T follicular helper cell (primary cell): Measurements from ENCODE around the gene S100A8.
"Not testable (repeated sequence)": the region's sequence is repeated elsewhere in the genome, so short reads cannot be mapped to it uniquely, and the experiment has no call there.

ENCODE experiments used
- DNase-seq: peaks from one replicate; pipeline ENCODE4 v3.0.0-alpha.2; 2020; ENCODE audit warnings: low read depth

The S100A8 gene

DNA sequence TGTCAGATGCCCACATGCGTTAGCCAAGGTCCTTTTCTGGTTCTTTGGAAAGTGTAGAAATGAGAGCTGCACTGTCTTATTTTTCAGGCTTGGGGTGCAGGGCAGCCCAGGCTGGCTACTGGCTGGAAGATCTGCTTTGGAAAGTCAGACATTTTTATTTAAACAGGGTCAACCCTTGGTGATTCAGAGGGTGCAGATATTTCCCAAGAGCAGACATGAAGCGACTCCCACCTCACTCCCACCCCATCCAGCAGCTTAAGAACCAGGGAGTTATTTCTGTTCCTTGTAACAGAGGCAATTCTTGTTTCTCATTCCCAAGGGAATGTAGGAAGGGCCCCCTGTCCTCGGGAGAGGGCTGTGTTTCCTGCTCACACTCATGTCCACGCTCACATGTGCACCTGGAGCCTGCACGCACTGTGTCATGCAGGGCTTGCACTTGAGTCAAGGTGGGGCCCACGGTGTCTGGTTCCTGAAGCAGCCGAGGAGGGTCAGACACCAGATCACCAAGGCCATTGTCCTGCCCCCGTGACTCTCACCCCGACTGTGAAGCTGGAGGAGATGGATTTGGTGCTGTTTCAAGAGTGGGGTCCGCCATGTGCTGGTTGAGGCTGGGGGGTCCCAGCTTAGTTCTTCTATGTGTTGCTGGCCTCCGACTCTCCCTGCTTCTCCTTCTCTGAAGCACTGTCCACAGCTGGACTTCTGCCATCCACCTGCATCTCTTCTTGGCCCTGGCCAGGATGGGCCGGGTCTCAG lies 26.4 kb upstream of the S100A8 start:
- no peak for DNase-seq

GRCh38 chr1:153415850-153416570 lies 25.1 kb upstream of the S100A8 start, which contains the start of gene S100A7A:
Gene S100A7A (plus strand): TSS chr1:153416520. CDS start chr1:153418083, 1,563 bp downstream.
- DNase-seq: no peak

GRCh38 chr1:153413961-153414360 lies 23.1 kb upstream of the S100A8 start:
- DNase-seq: not testable (repeated sequence)

GRCh38 chr1:153407274-153407673 lies 16.4 kb upstream of the S100A8 start:
- DNase-seq: not testable (repeated sequence)

DNA sequence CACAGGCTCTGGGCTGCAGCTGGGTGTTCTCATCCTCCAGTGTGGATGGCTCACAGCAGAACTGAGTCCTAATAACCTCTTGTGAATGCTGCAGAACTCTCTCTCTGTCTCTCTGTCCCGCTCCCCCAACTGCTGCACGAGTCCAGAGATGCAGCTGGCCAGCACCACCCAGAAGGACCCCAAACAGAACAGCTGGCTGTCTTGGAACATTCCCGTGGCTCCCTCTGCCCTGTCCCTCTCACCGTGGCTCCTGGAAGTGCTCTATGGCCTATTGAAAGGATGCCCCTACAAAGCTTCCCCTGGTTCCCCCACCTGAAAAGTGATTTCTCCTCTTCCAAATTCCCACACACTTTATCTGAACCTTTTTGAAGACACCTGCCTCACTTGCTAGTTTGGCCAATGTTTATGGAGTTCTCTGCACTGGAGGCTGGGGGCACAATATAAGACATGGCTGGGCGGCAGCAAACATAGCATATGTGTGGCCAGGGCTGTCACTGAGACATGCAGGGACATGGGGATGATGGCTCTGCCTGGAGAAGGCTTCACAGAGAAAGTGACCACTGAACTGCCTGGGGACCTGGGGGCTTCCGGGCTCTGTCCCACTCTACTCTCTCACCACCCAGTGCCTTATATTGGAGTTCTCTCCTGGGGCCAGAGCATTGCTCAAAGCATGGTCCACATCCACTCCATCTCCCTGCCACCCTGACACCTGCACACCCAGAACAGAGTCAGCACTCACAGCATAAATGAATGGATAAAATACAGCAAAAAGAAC lies 15.1 kb upstream of the S100A8 start:
- not testable (repeated sequence) for DNase-seq

- peak; percentile 26 for DNase-seq
These were observed 13.9 kb upstream of the S100A8 start for GRCh38 chr1:153404768-153405167.

DNA sequence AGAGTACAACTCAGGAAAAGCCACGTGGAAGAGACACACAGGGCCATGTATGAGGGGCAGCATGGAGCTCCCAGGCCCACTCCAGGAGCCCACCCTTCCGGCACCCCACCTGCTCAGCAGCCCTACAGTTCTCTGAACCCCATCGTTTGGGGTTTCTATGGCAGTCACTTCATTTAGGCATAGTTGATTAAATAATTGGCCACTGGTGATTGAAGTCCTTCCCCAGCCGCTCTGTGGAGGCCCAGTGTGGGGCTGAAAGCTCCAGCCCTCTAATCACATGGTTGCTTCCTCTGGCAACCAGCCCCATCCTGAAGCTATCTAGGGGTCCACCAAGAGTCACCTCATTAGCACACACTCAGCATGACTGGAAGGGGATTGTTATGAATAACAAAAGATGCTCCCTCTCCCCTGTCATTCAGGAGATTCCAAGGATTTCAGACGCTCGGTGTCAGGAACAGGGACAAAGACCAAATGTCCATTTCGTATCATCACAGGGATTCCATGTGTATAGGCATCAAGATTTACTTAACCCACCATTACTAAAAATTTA lies 13.3 kb upstream of the S100A8 start:
- DNase-seq: no peak

DNA sequence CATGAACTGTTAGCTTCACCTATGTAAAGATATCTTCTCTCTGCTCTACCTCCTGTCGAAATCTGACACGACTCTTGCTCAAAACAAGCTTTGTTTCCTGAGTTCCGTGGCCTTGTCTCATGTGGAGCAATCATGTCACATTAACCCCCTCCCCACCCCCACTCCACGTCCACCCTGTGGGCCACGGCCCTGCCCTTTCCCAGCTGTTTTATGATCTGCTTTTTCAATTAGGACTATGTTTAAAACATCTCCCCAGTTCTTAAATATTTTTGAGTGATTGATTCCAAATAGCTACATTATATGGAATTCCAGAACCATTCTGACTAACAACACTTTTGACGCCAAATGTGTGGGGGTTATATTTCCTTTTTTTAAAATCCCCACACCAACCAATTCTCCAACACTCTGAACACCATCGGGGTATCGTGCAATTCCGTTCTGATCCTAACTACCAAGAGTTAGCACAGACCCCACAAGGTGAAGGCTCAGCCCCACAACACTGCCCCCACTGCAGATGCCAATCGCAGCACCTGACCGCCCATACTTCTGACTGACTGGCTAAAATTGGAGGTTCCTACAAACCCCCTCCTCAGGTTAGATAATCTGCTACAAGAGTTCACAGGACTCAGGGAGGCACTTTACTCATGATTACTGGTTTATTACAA lies 12.7 kb upstream of the S100A8 start:
- no peak for DNase-seq

GRCh38 chr1:153402226-153402625 lies 11.4 kb upstream of the S100A8 start:
- no peak for DNase-seq

- no peak for DNase-seq
These were observed 10.6 kb upstream of the S100A8 start for GRCh38 chr1:153401461-153401860.

- DNase-seq: no peak
These were observed 9.4 kb upstream of the S100A8 start for GRCh38 chr1:153400244-153400643.

DNA sequence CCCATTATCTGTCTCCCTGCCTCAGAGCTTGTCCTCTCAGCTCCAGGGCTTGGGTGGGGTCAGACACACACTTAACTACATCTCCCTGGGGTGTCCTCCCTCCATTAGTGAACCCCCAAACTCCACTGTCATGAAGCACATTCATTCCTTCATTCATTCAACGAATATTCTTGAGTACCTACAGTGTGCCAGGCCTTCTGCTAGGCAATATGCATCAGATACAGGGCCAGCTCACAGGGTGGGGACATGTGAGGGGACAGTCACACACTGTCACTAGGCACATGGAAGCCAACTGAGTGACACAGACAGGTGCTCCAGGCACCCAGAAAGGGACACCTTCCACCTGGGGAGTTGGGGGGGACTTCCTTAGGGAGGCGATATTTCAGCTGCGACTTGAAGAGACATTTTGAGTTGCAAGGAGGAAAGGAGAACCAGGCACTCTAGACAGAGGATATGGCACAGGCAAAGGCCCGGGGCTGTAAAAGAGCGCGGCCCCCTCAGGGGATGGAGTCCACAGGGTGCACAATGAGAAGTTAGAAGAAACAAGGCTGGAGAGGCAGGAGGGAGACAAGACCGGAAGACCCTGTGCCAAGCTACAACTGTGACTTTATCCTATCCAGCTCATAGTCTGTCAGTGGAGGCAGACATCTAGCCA lies 8.7 kb upstream of the S100A8 start:
- no peak for DNase-seq

GRCh38 chr1:153397924-153398651 lies 7.2 kb upstream of the S100A8 start:
- no peak for DNase-seq

- no peak for DNase-seq
These were observed 6.4 kb upstream of the S100A8 start for GRCh38 chr1:153397051-153397923.

DNA sequence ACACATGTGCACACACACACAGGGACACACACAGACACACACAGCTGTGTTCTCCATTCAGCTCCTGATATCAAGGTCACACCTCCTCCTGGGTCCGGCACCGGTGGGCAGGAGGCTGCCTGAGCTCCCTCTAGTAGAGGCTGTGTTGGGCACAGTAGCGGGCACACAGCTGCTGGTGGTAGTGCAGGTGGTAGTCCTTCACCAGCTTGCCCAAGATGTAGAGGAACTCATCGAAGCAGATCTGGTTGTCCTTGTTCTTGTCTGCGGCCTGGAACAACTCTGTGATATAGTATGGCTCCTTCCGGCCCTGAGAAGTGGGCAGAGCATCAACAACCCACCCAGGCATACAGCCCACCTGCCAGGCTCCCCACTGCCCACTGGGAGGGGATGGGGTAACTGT lies 5.6 kb upstream of the S100A8 start:
- DNase-seq: no peak

DNA sequence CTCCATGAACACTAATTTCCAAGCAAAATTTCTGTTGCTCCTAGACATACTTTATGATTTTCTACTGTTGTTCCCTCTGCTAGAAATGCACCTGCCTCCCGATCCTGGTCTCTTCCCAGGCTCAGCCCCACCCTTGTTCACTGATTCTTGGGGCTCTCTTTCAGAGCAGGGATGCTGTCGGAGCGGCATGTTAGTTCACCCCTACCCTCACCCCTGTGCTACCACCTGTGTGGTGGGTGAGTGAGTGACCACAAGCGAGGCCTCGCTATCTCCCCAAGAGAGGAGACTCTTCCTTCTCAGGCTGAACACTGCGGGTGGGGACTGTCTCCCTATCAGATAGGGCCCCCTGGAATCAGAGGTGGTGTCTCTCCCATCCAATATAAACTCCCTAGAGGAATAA lies 4.9 kb upstream of the S100A8 start:
- DNase-seq: no peak

DNA sequence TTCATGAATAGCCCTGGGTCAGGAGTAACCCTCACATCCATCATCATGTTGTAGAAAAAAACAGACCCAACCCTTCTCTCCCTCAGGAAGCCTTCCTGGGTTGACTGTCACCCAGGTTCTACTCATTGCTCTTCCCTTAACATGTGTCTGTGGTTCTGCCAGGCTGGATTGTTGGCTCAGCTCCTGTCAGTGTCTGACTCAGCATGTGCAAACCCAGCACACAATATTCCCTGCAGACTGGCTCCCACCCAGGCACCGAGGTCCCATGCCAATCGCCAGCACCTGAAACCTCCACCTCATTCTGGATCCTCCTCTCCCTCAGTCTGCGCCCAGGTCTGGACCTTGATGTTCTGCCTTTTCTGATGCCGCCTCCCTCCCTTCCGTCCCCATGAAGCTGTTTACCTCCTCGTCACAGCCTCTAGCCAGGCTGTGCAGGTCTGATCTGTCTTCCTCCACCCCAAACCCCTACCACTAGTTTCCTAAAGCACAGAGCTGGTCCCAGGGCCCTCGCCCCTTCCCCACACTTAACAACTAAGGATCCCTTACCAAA lies 4.3 kb upstream of the S100A8 start:
- DNase-seq: no peak

DNA sequence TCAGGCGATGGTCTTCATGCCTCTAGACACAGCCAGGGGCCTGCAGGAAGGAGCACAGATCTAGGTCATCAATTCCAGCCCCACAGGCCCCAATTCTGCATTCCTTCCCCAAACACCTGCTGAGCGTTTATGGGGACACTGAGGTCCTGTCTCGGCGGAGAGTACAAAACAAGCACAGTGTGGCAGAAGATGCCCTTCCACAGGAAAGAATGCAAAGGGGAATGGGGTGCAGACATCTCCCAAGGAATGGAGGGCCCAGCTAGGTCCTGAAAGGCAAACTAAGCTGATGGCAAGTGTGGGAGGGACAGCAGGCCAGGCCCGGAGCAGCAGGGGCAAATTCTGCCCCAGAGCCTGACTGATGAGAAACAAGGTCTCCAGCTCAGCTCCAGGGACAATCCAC lies 3.5 kb upstream of the S100A8 start:
- DNase-seq: no peak

- DNase-seq: no peak
These were observed 3.1 kb upstream of the S100A8 start for GRCh38 chr1:153393926-153394325.
